Esophagus muscularis mucosa (tissue), 3 donors: ENCODE results near the gene SPTB.

Experiments
- CTCF ChIP-seq, 3 experiments: fragments of 200-600 bp in 2 of 3; fragments of 450-650 bp in 1 of 3; sonication (generic) in 2 of 3; IDR thresholded peaks; one replicate each; pipeline ENCODE4 v1.5.1; 2017 to 2019; ENCODE audit warnings: antibody characterized with exemption in 3 of 3, mild to moderate bottlenecking in 2 of 3, moderate library complexity in 1 of 3
- EP300 ChIP-seq: sonication (generic); formaldehyde crosslinking; IDR thresholded peaks from one replicate; pipeline ENCODE4 v1.6.1; 2017; ENCODE audit warnings: antibody characterized with exemption

- TF ChIP-seq CTCF (IDR thresholded peaks at IDR 0.05): no peak
- TF ChIP-seq EP300: no peak
Observed at GRCh38 chr14:64743061-64743460, 136.6 kb downstream of the SPTB start.
